Astrocyte (in vitro differentiated cells and primary cell): ENCODE results near the gene SLC7A8.

ENCODE experiments used
- CTCF ChIP-seq: IDR thresholded peaks from 2 replicates; pipeline ENCODE4 v1.5.1; 2011; ENCODE audit warnings: low read depth, mild to moderate bottlenecking, inconsistent platforms, low read length, moderate library complexity; ENCODE audit not compliant: insufficient read depth
- EZH2 ChIP-seq: IDR thresholded peaks from 2 replicates; pipeline ENCODE4 v1.6.1; 2012; ENCODE audit warnings: mild to moderate bottlenecking, low read length, inconsistent platforms; ENCODE audit not compliant: insufficient read depth

DNA sequence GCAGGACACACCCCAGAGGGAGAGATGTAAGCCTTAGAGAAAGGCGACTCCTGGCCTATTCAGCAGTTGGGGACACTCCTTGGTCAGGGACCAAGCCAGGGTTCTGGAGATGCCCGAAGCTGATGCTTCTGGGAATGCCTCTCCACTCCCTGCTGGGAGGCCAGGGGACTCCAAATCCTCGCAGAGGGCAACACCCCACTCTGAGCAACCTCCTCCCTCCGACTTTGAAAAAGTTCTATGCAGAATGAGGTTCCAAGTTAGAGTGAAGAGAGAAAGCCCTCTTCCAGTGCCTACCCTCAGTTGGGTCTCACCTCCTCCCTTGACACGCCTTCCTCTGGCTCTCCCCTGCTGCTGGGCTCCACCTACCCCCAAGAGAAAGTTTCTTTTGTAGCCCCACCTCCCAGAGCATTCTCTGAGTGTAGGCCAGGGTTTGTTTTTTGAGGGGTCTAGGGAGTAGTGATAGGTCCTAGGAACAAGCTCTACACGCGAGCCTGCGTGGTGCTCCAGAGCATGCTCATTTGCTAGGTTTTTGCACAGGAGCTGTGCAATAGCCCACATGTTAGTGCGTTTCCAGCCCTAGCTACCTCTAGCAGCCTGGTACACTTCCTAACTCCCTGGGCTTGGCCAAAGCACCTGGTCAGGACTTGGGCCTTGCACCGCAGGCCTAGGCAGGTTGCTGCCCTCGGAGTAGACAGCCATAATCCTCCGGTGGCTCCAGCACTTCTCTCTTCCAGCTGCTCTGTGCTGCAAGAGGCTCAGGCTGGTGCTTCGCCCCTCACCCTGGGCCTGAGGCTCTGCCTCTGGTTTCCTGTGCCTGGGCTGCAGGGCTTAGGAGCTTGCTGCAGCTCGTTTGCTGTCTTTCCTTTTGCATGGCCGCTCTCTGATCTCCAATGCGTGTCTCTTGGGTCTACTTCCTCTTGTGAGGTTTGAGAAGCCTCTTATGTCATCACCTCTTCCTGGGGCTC, 63.8 kb downstream of the SLC7A8 start:
- TF ChIP-seq CTCF = no peak
- no peak for TF ChIP-seq EZH2
